BE2C (cell line): Measurements from ENCODE around the gene MEGF11.

Experiments used
- DNase-seq: peaks from one replicate; pipeline ENCODE4 v3.0.0-alpha.2; 2020
- H3K27me3 ChIP-seq: fragments of 250-450 bp; sonication (Bioruptor Pico); 2 replicates; pipeline ENCODE4 v1.5.1; 2020; ENCODE audit warnings: mild to moderate bottlenecking
- H3K36me3 ChIP-seq: fragments of 250-450 bp; sonication (Bioruptor Pico); 2 replicates; pipeline ENCODE4 v1.5.1; 2020; ENCODE audit warnings: mild to moderate bottlenecking
- H3K4me1 ChIP-seq: fragments of 250-450 bp; sonication (Bioruptor Pico); 2 replicates; pipeline ENCODE4 v1.5.1; 2020
- H3K4me3 ChIP-seq: 2 replicates; pipeline ENCODE4 v1.5.1; 2011; ENCODE audit warnings: low read depth, low read length
- H3K9me3 ChIP-seq: fragments of 250-450 bp; sonication (Bioruptor Pico); 2 replicates; pipeline ENCODE4 v1.5.1; 2020
- TF ChIP-seq, protein P1 (sequence below): IDR thresholded peaks from 2 replicates; pipeline ENCODE4 v1.5.1; 2012; ENCODE audit warnings: mild to moderate bottlenecking, low read depth, low read length

MEGF11 gene

DNA sequence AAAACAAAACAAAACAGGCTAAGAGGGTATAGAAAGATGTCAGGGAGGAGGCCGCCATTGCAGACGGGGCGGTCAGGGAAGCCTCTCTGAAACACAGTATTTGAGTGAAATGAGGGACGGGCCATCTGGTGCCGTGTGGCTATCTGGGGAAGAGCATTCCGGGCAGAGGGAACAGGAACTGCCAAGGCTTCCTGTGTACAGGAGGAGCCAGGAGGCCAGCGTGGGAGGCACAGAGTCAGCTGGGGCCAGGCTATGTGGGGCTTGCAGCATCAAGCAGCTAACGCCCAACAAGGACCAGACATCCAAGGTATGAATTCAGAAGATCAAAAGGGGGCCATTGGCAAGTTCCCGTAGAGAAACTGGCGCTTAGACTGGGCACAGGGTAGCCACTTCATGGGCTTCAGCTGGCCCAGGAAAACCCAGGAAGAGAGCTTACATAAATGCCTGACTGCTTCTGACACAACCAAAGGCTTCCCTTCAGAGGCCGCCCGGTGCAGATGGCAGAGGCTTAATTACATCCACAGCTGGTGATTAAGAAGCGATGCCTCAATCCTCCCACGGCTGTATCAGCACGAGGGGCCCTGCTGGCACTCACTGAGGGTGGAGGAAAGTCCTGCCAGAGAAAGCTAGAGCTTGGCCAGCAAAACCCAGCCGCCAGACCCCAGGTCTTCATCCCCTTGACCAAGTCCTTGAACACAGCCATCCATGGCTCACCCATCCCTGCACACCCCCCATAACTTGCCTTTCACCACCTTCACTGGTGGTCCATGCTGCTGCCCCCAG, 144.9 kb downstream of the MEGF11 start:
- H3K4me1 ChIP-seq, result no peaks in the 10 kb centered on the region
- H3K4me3 ChIP-seq, result no peak overlapping the region
- no peaks in the 10 kb centered on the region for H3K9me3 ChIP-seq
- no peaks in the 10 kb centered on the region for H3K36me3 ChIP-seq
- no peak for DNase-seq
- no peaks in the 10 kb centered on the region for H3K27me3 ChIP-seq
- TF ChIP-seq, protein P1, sequence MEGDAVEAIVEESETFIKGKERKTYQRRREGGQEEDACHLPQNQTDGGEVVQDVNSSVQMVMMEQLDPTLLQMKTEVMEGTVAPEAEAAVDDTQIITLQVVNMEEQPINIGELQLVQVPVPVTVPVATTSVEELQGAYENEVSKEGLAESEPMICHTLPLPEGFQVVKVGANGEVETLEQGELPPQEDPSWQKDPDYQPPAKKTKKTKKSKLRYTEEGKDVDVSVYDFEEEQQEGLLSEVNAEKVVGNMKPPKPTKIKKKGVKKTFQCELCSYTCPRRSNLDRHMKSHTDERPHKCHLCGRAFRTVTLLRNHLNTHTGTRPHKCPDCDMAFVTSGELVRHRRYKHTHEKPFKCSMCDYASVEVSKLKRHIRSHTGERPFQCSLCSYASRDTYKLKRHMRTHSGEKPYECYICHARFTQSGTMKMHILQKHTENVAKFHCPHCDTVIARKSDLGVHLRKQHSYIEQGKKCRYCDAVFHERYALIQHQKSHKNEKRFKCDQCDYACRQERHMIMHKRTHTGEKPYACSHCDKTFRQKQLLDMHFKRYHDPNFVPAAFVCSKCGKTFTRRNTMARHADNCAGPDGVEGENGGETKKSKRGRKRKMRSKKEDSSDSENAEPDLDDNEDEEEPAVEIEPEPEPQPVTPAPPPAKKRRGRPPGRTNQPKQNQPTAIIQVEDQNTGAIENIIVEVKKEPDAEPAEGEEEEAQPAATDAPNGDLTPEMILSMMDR, result no peak

DNA sequence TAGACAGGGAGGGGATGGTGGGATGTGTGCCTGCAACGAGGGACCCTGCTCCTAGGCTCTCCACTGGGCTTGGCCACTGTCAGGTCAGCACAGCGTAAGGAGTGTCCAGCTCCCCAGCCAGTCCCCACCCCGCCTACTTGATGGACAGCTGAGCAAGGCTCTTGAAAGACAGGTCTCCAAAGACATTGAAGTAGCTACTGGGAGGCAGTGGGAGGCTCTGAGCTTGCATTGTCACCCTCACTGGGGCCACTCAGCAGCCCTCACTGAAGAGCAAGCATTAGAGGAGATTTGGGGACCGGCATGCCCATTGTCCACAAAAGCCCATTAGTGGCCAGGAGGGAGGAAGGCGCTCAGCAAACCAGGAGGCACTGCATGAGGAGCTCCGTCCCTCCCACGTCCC, 146.5 kb downstream of the MEGF11 start:
- TF ChIP-seq, protein P1, result no peak
- no peaks in the 10 kb centered on the region for H3K27me3 ChIP-seq
- no peaks in the 10 kb centered on the region for H3K9me3 ChIP-seq
- no peaks in the 10 kb centered on the region for H3K4me1 ChIP-seq
- H3K36me3 ChIP-seq, result no peaks in the 10 kb centered on the region
- no peak for DNase-seq
- H3K4me3 ChIP-seq, result no peak overlapping the region

DNA sequence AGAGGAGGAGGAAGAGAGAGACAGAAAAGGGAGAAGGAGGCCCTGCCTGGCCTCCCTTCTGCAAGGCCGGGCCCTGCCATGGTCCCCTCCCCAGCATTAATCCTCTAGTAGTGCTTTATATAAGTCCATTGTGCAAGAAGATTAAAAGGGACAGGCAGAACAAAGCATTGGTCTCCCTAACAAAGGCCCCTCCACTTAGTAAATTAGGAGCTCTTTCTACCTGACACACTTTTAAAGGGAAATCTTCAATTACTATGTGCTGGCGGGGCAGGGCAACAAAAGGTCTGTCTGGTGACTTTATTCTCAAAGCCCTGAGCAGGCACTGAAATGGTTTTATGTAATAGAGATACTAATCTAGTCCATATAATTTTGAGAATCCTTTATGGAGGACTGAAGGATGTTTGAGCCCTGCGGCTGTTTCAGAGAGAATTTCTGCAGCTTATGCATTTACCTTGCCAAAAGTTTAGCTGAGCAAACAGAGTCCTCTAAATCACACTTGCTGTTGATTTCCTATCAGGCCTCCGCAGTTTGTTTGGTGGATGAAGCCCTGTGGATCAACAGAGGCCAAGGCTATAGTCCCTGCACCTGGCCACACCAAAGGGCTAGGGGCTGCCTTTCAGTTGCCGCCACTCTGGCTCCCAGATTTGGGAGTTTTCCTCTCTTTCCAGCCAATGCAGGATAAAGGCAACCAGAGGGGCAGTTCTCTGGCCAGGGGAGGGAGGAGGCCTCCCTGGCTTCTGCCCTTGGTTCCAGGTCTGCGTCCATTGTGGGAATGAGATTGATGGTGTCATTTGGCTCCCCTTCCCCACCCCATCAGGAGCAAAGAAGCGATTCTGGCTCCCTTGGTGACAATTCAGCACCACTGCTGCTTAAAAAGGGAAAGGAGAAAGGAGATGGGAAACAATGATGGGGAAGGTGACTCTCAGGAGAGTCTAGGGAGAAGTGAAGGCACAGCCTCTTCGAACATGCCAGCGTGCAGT, 148.0 kb downstream of the MEGF11 start:
- no peak overlapping the region for H3K4me3 ChIP-seq
- no peaks in the 10 kb centered on the region for H3K27me3 ChIP-seq
- no peaks in the 10 kb centered on the region for H3K9me3 ChIP-seq
- DNase-seq, result no peak
- no peaks in the 10 kb centered on the region for H3K36me3 ChIP-seq
- no peaks in the 10 kb centered on the region for H3K4me1 ChIP-seq
- TF ChIP-seq, protein P1, result no peak

DNA sequence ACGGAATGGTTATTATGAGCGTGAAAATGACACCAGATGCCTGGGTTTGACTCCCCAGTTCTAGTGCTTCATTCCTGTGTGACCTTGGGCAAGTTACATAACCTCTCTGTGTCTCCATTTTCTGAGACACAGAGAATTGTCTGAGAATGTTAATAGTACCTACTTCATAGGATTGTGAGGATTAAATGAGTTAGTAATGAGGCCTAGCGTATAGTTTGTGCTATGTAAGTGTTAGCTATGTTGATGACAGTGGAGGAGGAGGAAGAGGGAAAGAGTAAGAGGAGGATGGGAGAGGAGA, 150.3 kb downstream of the MEGF11 start:
- TF ChIP-seq, protein P1, result no peak
- no peaks in the 10 kb centered on the region for H3K36me3 ChIP-seq
- H3K27me3 ChIP-seq, result no peaks in the 10 kb centered on the region
- no peaks in the 10 kb centered on the region for H3K9me3 ChIP-seq
- no peak overlapping the region for H3K4me3 ChIP-seq
- H3K4me1 ChIP-seq, result no peaks in the 10 kb centered on the region
- DNase-seq, result no peak

DNA sequence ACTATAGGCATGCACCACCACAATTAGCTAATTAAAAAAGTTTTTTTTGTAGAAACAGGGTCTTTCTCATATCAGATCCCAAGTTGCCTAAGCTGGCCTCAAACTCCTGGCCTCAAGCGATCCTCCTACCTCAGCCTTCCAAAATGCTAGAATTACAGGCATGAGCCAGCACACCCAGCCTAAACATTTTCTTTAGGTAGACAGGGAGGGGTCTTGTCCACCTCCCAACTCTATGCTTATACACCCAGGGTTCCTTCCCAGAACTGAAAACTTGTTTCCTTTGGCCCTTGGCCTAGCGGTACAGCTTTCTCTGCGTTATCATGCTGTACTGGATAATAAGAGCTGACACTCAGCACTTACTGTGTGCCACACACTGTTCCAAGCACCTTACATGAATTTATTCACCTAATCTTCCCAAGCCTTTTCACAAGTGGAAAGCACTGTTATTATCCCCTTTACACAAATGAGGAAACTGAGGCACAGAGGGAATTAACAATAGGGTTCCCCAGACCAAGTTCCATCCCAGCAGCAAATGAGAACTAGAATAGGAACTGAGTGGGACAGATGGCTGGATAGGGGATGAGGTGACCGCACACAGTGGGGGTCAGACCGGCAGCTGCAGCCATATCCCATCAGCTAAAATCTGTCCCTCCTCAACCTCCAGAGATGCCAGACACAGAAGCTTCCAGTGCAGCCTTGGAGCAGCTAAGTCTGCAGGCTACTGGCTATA, 150.8 kb downstream of the MEGF11 start:
- TF ChIP-seq, protein P1, result no peak
- no peaks in the 10 kb centered on the region for H3K4me1 ChIP-seq
- no peak for DNase-seq
- H3K36me3 ChIP-seq, result no peaks in the 10 kb centered on the region
- no peaks in the 10 kb centered on the region for H3K9me3 ChIP-seq
- no peaks in the 10 kb centered on the region for H3K27me3 ChIP-seq
- H3K4me3 ChIP-seq, result no peak overlapping the region
